Measurements from ENCODE around the gene GAS6. TPM values are rescaled to one million over a fixed set of nuclear protein-coding genes. Genes with fewer than 3 reads are reported as not detected.

Gene GAS6
- total RNA-seq, 1 experiment from 2014 or later, result 49.4 TPM

GRCh38 chr13:113877149-113877990 is 13.5 kb upstream of the GAS6 start:
- RAD21 ChIA-PET (ENCODE audit: low non-redundant PET in 1 of 2, low total read pairs in 2 of 2, uncharacterized antibody in 2 of 2, unreplicated experiment in 2 of 2), result no interaction called here

More at GRCh38 chr13:113877149-113877990, 13.5 kb upstream of the GAS6 start:
- ChIA-PET POLR2A (no interaction called here), CTCF (no interaction called here)
- Histone ChIP-seq H3K36me3 (ENCODE audit: control insufficient read depth in 1 of 2, insufficient read depth in 2 of 2, low read length in 2 of 2) (no peaks in the 10 kb centered on the region), H3K9me2 (ENCODE audit: insufficient read depth) (no peaks in the 10 kb centered on the region), H3K27ac (ENCODE audit: low read depth, low read length) (no peak overlapping the region), H3K27me3 (ENCODE audit: insufficient read depth, low read length) (no peaks in the 10 kb centered on the region), H3K4me1 (ENCODE audit: control insufficient read depth in 1 of 2, insufficient read depth in 2 of 2, low read length in 2 of 2) (no peaks in the 10 kb centered on the region), H3K79me2 (ENCODE audit: insufficient read depth, low read length) (no peaks in the 10 kb centered on the region), H3K9ac (ENCODE audit: low read length) (no peak overlapping the region), H3K4me3 (replicated peaks in 1 of 2; ENCODE audit: low read depth in 1 of 2, low read length in 2 of 2) (no peak overlapping the region), H4K20me1 (ENCODE audit: insufficient read depth) (no peaks in the 10 kb centered on the region), H3K9me3 (ENCODE audit: control insufficient read depth in 1 of 2, insufficient read depth in 1 of 2, low read depth in 1 of 2, low read length in 2 of 2) (no peaks in the 10 kb centered on the region), H3K4me2 (ENCODE audit: low read length) (no peak overlapping the region), H2AFZ (ENCODE audit: low read depth, low read length, poor library complexity, severe bottlenecking) (no peak overlapping the region)
- ATAC-seq (no peak), DNase-seq (ENCODE audit: low read depth, low spot score) (no peak)
- intact Hi-C loops (cut with micrococcal nuclease), result no loop called here
- BruUV-seq (replicated peaks), result no TSS peak
- TF ChIP-seq, protein P1, sequence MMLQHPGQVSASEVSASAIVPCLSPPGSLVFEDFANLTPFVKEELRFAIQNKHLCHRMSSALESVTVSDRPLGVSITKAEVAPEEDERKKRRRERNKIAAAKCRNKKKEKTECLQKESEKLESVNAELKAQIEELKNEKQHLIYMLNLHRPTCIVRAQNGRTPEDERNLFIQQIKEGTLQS (IDR thresholded peaks at IDR 0.05), result no peak
- no peak for TF ChIP-seq CTCF (IDR thresholded peaks at IDR 0.05 in 2 of 3, conservative IDR thresholded peaks at IDR 0.05 in 1 of 3; ENCODE audit: borderline replicate concordance in 1 of 3, insufficient read depth in 1 of 3, low read depth in 2 of 3, low read length in 2 of 3)
- TF ChIP-seq CBX3 (IDR thresholded peaks at IDR 0.05; ENCODE audit: low read depth), result no peak

Data from HCT116 (cell line).